ENCODE measurements around the gene SLC38A5. TPM values are rescaled to one million over a fixed set of nuclear protein-coding genes. Genes with fewer than 3 reads are reported as not detected.
A peak's percentile ranks its signal among the peaks of the same experiment; 100 is the strongest.

The SLC38A5 gene
- total RNA-seq, 6 experiments from 2014 or later = 0.40 to 0.91 (median 0.79) TPM; not detected in 1

DNA sequence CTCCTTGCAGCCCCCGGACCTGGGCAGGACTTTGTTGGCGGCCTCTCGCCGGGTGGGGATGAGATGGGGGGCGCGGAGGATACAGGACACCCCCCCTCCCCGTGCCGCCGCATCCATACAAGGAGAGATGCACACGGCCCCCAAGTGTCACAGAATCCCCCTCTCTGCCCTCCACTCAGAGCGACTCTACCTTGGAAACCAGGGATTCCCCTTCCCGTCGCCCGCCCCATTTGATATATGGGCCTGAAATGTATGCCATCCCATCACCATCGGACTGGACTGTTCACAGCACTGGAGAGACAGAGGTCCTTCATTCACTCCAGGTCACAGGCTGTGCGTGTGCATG lies 39.2 kb upstream of the SLC38A5 start:
- DNase-seq = no peak
- Mint-ChIP-seq H3K27me3 (ENCODE audit: insufficient read depth) (peaks cover under 1% of the 10 kb centered on the region), H3K36me3 (ENCODE audit: low read depth) (no peaks in the 10 kb centered on the region), H3K4me3 (peak overlapping the region; percentile 91), H3K27ac (peak overlapping the region; percentile 75), H3K9me3 (no peaks in the 10 kb centered on the region), H3K4me1 (ENCODE audit: low read depth) (peaks cover 15% of the 10 kb centered on the region; the same call in 1 of the 2 replicates)
- TF ChIP-seq, protein P1, sequence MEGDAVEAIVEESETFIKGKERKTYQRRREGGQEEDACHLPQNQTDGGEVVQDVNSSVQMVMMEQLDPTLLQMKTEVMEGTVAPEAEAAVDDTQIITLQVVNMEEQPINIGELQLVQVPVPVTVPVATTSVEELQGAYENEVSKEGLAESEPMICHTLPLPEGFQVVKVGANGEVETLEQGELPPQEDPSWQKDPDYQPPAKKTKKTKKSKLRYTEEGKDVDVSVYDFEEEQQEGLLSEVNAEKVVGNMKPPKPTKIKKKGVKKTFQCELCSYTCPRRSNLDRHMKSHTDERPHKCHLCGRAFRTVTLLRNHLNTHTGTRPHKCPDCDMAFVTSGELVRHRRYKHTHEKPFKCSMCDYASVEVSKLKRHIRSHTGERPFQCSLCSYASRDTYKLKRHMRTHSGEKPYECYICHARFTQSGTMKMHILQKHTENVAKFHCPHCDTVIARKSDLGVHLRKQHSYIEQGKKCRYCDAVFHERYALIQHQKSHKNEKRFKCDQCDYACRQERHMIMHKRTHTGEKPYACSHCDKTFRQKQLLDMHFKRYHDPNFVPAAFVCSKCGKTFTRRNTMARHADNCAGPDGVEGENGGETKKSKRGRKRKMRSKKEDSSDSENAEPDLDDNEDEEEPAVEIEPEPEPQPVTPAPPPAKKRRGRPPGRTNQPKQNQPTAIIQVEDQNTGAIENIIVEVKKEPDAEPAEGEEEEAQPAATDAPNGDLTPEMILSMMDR (IDR thresholded peaks at IDR 0.05) = no peak

DNA sequence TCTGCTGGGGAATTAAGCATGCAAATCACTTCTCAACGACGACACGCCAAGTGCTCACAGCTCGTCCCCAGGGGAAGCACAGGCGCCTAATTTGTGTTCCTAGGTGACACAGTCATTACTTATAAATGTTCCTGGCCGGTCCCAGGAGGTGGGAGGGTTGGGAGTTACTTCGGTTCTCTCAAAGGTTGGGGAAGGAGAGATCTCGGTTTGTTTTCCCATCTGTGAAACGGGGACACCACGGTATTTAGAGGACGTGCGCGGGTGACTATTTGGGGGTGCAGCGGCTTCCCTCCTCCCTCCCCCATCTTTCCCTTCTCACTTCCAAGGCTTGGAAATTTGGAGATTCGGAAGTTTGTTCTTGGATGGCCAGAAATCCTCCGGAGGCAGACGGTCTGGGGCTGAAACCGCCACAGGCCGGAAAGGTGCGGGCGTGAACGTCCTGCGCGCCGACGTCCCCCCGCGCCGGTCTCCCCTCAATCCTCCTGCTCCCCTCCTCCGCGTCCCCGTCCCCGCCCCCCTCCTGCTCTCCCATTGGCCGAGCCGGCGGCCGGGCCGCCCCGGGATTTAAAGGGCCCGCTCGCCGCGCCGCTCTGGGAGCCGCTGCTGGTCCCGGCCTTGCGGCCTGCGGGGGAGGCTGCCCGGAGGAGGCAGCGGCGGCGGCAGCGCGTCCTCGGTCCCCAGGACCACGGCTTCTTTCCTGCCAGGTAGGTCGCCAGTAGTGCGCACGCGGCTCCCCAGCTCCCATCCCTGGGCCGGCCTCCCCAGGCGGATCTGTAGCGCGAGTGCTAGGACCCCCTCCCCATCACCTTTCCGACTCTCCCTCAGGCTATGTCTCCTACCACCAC lies 38.6 kb upstream of the SLC38A5 start, which contains the start of gene PORCN:
PORCN (plus strand) TSS at position 593 of the 845 bp plus-strand sequence. CDS start 829 bp downstream, outside the sequence.
- H3K9me3 Mint-ChIP-seq = no peaks in the 10 kb centered on the region
- peak within 1 kb of the TSS; percentile 75 for H3K27ac Mint-ChIP-seq
- peak within 1 kb of the TSS; percentile 91 for H3K4me3 Mint-ChIP-seq
- TF ChIP-seq, protein P1 (IDR thresholded peaks at IDR 0.05) = no peak
- peak; percentile 27 for DNase-seq
- H3K27me3 Mint-ChIP-seq (ENCODE audit: insufficient read depth) = peaks cover 2% of the 10 kb centered on the region
- H3K4me1 Mint-ChIP-seq (ENCODE audit: low read depth) = peaks cover 13% of the 10 kb centered on the region; the same call in 1 of the 2 replicates
- no peaks in the 10 kb centered on the region for H3K36me3 Mint-ChIP-seq (ENCODE audit: low read depth)

DNA sequence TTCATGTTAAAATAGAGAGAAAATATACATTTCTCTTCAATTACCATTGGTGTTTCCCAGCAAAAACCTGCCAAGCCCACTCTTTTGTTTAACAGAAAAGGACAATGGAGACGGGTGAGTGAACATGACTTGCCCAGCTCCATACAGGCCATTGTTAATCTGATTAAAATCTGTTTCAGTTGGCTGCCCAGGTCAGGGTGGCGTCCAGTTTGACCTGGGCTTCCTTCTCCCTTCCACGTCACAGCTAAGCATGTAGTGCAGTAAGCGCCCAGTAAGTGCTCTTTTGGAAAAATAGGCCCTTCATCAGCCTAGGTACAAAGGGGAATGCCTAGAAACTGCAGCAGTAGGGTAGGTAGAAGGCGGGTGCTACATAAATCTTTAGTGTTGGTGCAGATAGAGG lies 37.2 kb upstream of the SLC38A5 start:
- Mint-ChIP-seq H3K9me3 (no peaks in the 10 kb centered on the region), H3K4me3 (no peak overlapping the region), H3K4me1 (ENCODE audit: low read depth) (peaks cover 8% of the 10 kb centered on the region; the same call in 1 of the 2 replicates), H3K27me3 (ENCODE audit: insufficient read depth) (peaks cover 2% of the 10 kb centered on the region), H3K27ac (no peak overlapping the region), H3K36me3 (ENCODE audit: low read depth) (no peaks in the 10 kb centered on the region)
- no peak for DNase-seq
- TF ChIP-seq, protein P1 (IDR thresholded peaks at IDR 0.05) = no peak

DNA sequence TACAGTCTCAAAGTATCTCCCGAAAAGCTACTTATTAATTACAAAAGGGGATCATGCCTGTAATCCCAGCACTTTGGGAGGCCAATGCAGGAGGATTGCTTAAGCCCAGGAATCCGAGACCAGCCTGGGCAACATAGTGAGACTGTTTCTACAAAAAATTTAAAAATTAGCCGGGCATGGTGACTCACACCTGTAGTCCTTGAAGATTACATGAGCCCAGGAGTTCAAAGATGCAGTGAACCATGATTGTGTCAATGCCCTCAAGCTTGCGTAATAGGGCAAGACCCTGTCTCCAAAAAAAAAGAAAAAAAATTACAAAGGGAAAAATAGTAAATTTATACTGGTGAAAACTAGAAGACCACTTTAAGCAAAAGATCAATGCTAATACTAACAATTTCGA lies 35.4 kb upstream of the SLC38A5 start:
- DNase-seq = no peak

DNA sequence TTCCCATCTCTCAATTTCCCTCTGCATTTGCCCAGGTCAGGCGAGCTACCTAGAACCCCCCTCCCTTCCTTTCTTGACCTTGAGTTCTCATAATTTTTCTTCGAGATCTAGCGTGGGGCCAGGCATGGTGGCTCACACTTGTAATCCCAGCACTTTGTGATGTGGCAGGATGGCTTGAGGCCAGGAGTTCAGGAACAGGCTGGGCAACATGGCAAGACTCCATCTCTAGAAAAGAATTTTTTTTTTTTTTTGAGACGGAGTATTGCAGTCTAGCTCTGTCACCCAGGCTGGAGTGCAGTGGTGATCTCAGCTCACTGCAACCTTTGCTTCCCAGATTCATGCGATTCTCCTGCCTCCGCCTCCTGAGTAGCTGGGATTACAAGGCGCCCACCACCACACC lies 34.2 kb upstream of the SLC38A5 start:
- Mint-ChIP-seq H3K4me1 (ENCODE audit: low read depth) (peaks cover 1% of the 10 kb centered on the region; the same call in 1 of the 2 replicates), H3K9me3 (no peaks in the 10 kb centered on the region), H3K4me3 (no peak overlapping the region), H3K27ac (no peak overlapping the region), H3K27me3 (ENCODE audit: insufficient read depth) (peaks cover 2% of the 10 kb centered on the region; the same call in 1 of the 2 replicates), H3K36me3 (ENCODE audit: low read depth) (no peaks in the 10 kb centered on the region)
- TF ChIP-seq, protein P1 (IDR thresholded peaks at IDR 0.05) = no peak
- DNase-seq = no peak

More for the DNA sequence above, 35.4 kb upstream of the SLC38A5 start:
- Mint-ChIP-seq H3K36me3 (ENCODE audit: low read depth) (no peaks in the 10 kb centered on the region), H3K27me3 (ENCODE audit: insufficient read depth) (peaks cover 2% of the 10 kb centered on the region), H3K9me3 (no peaks in the 10 kb centered on the region), H3K4me3 (no peak overlapping the region), H3K27ac (no peak overlapping the region), H3K4me1 (ENCODE audit: low read depth) (peaks cover 8% of the 10 kb centered on the region; the same call in 1 of the 2 replicates)
- TF ChIP-seq, protein P1 (IDR thresholded peaks at IDR 0.05) = no peak
